H9 (cell line): ENCODE results near the gene PCSK6. TPM values are rescaled to one million over a fixed set of nuclear protein-coding genes. Genes with fewer than 3 reads are reported as not detected.

ENCODE experiments used
- DNase-seq: peaks from one replicate; pipeline ENCODE4 v3.0.0-alpha.2; 2017
- H2AFZ ChIP-seq: one replicate; pipeline ENCODE4 v1.6.1; 2013; ENCODE audit warnings: mild to moderate bottlenecking, low read length, control low read depth, moderate library complexity
- H2AK5ac ChIP-seq: 2 replicates; pipeline ENCODE4 v1.6.1; 2013; ENCODE audit warnings: low read length, control low read depth, mixed read lengths; ENCODE audit not compliant: insufficient read length
- H2BK120ac ChIP-seq: one replicate; pipeline ENCODE4 v1.6.1; 2013; ENCODE audit warnings: low read depth, mild to moderate bottlenecking, low read length, control low read depth, inconsistent platforms; ENCODE audit not compliant: poor library complexity, severe bottlenecking
- H2BK12ac ChIP-seq: 2 replicates; pipeline ENCODE4 v1.6.1; 2013; ENCODE audit warnings: low read length, control low read depth, mixed read lengths, low read depth; ENCODE audit not compliant: insufficient read length
- H2BK15ac ChIP-seq: 2 replicates; pipeline ENCODE4 v1.6.1; 2013; ENCODE audit warnings: low read depth, low read length, control low read depth
- H2BK20ac ChIP-seq: one replicate; pipeline ENCODE4 v1.6.1; 2013; ENCODE audit warnings: low read depth, mild to moderate bottlenecking, low read length, control low read depth, inconsistent platforms; ENCODE audit not compliant: poor library complexity, severe bottlenecking
- H2BK5ac ChIP-seq: 2 replicates; pipeline ENCODE4 v1.6.1; 2013; ENCODE audit warnings: low read length, control low read depth, mixed read lengths; ENCODE audit not compliant: insufficient read length
- H3K14ac ChIP-seq: 2 replicates; pipeline ENCODE4 v1.6.1; 2013; ENCODE audit warnings: low read length, control low read depth; ENCODE audit not compliant: insufficient read depth
- H3K18ac ChIP-seq: 2 replicates; pipeline ENCODE4 v1.6.1; 2013; ENCODE audit warnings: low read depth, mild to moderate bottlenecking, mixed read lengths, low read length, control low read depth; ENCODE audit not compliant: insufficient read length
- H3K23ac ChIP-seq: 2 replicates; pipeline ENCODE4 v1.6.1; 2013; ENCODE audit warnings: low read length, control low read depth, mixed read lengths, low read depth; ENCODE audit not compliant: insufficient read length
- H3K23me2 ChIP-seq: 2 replicates; pipeline ENCODE4 v1.6.1; 2013; ENCODE audit warnings: low read depth, mild to moderate bottlenecking, mixed read lengths, low read length, control low read depth; ENCODE audit not compliant: insufficient read length, poor library complexity, severe bottlenecking
- H3K27ac ChIP-seq: 2 replicates; pipeline ENCODE4 v1.5.1; 2013; ENCODE audit warnings: low read length, control low read depth, mixed read lengths, low read depth; ENCODE audit not compliant: insufficient read length
- H3K27me3 ChIP-seq: 2 replicates; pipeline ENCODE4 v1.6.1; 2013; ENCODE audit warnings: low read length, control low read depth, inconsistent platforms; ENCODE audit not compliant: insufficient read depth
- H3K4ac ChIP-seq: 2 replicates; pipeline ENCODE4 v1.6.1; 2013; ENCODE audit warnings: low read depth, mild to moderate bottlenecking, control low read depth, inconsistent platforms, low read length, moderate library complexity
- H3K4me1 ChIP-seq: 2 replicates; pipeline ENCODE4 v1.6.1; 2013; ENCODE audit warnings: low read length, control low read depth, inconsistent platforms; ENCODE audit not compliant: insufficient read depth
- H3K4me2 ChIP-seq: 2 replicates; pipeline ENCODE4 v1.6.1; 2013; ENCODE audit warnings: low read length, control low read depth, mixed read lengths; ENCODE audit not compliant: insufficient read length, insufficient read depth
- H3K56ac ChIP-seq: 2 replicates; pipeline ENCODE4 v1.6.1; 2013; ENCODE audit warnings: low read depth, mild to moderate bottlenecking, mixed read lengths, low read length, control low read depth; ENCODE audit not compliant: insufficient read length
- H3K79me1 ChIP-seq: 2 replicates; pipeline ENCODE4 v1.6.1; 2013; ENCODE audit warnings: low read depth, mild to moderate bottlenecking, moderate library complexity, low read length, control low read depth, inconsistent platforms; ENCODE audit not compliant: insufficient read depth, poor library complexity, severe bottlenecking
- H3K79me2 ChIP-seq: 2 replicates; pipeline ENCODE4 v1.6.1; 2013; ENCODE audit warnings: low read length, control low read depth, inconsistent platforms; ENCODE audit not compliant: insufficient read depth
- H3K9ac ChIP-seq: 2 replicates; pipeline ENCODE4 v1.6.1; 2013; ENCODE audit warnings: low read length, control low read depth, mixed read lengths; ENCODE audit not compliant: insufficient read length; ENCODE audit errors: extremely low read depth
- H3K9me3 ChIP-seq: one replicate; pipeline ENCODE4 v1.6.1; 2013; ENCODE audit warnings: low read depth, low read length, inconsistent platforms; ENCODE audit not compliant: control insufficient read depth
- H3T11ph ChIP-seq: one replicate; pipeline ENCODE4 v1.6.1; 2013; ENCODE audit warnings: mild to moderate bottlenecking, low read length, control low read depth, inconsistent platforms
- H4K20me1 ChIP-seq: one replicate; pipeline ENCODE4 v1.6.1; 2013; ENCODE audit not compliant: control insufficient read depth, insufficient read length, insufficient read depth
- H4K5ac ChIP-seq: 2 replicates; pipeline ENCODE4 v1.6.1; 2013; ENCODE audit warnings: low read depth, mild to moderate bottlenecking, mixed read lengths, low read length, control low read depth; ENCODE audit not compliant: insufficient read length
- H4K8ac ChIP-seq: replicated peaks from 2 replicates; pipeline ENCODE4 v1.6.1; 2013; ENCODE audit warnings: low read length, control low read depth, mixed read lengths, low read depth; ENCODE audit not compliant: insufficient read length
- H4K91ac ChIP-seq: 2 replicates; pipeline ENCODE4 v1.6.1; 2013; ENCODE audit warnings: low read depth, mild to moderate bottlenecking, moderate library complexity, mixed read lengths, low read length, control low read depth; ENCODE audit not compliant: insufficient read length
- H3K27ac Mint-ChIP-seq, 3 experiments: 2 replicates in 2 of 3; 3 replicates in 1 of 3; pipeline ENCODE4 v1.8.0; 2020 to 2021; ENCODE audit warnings: mixed read lengths in 3 of 3, mild to moderate bottlenecking in 1 of 3, moderate library complexity in 1 of 3
- H3K27me3 Mint-ChIP-seq: 2 replicates; pipeline ENCODE4 v1.8.0; 2021; ENCODE audit warnings: low read depth, mild to moderate bottlenecking, moderate library complexity, mixed read lengths
- H3K36me3 Mint-ChIP-seq, 3 experiments: 2 replicates in 2 of 3; 3 replicates in 1 of 3; pipeline ENCODE4 v1.8.0; 2020 to 2021; ENCODE audit warnings: low read depth in 3 of 3, mixed read lengths in 3 of 3; ENCODE audit not compliant: insufficient read depth in 1 of 3
- H3K4me1 Mint-ChIP-seq, 2 experiments: 2 replicates each; pipeline ENCODE4 v1.8.0; 2020; ENCODE audit warnings: mixed read lengths in 2 of 2
- H3K4me3 Mint-ChIP-seq, 2 experiments: 2 replicates in 1 of 2; 3 replicates in 1 of 2; pipeline ENCODE4 v1.8.0; 2020 to 2021; ENCODE audit warnings: mild to moderate bottlenecking in 2 of 2, mixed read lengths in 2 of 2, moderate library complexity in 1 of 2
- H3K9me3 Mint-ChIP-seq, 2 experiments: 2 replicates in 1 of 2; 3 replicates in 1 of 2; pipeline ENCODE4 v1.8.0; 2020; ENCODE audit warnings: mild to moderate bottlenecking in 2 of 2, mixed read lengths in 2 of 2, moderate library complexity in 1 of 2
- CTCF ChIP-seq: fragments of 200-600 bp; sonication (generic); conservative IDR thresholded peaks from 3 replicates; pipeline ENCODE4 v1.8.0; 2021; ENCODE audit warnings: antibody characterized with exemption, mild to moderate bottlenecking
- WGBS: extraction: QIAGEN DNeasy Blood & Tissue Kit; methylation state at CpG from one replicate; pipeline ENCODE4 v1.1.7; 2013; ENCODE audit warnings: missing lambda C conversion rate, low lambda C conversion rate, mixed read lengths; ENCODE audit not compliant: insufficient read length; ENCODE audit errors: extremely low coverage; 5-methylcytosine and 5-hydroxymethylcytosine counted together
- total RNA-seq: library from RNA; stranded (reverse); gene quantifications from 2 replicates; pipeline ENCODE4 v1.2.1, GENCODE V29; 2021

PCSK6 gene
- total RNA-seq, 1 experiment from 2014 or later: 4.0 TPM

GRCh38 chr15:101362359-101362758, 127.1 kb downstream of the PCSK6 start:
- H4K91ac ChIP-seq: no peak overlapping the region
- no peak for DNase-seq
- Mint-ChIP-seq H3K27me3 (peaks cover 5% of the 10 kb centered on the region), H3K4me1 (peaks cover 12 to 19% of the 10 kb centered on the region in 2 experiments), H3K9me3 (peaks cover 3 to 14% of the 10 kb centered on the region in 2 experiments; a peak in 3 of 5 replicates), H3K4me3 (no peak overlapping the region), H3K36me3 (peaks cover 1 to 11% (median 2%) of the 10 kb centered on the region in 3 experiments; a peak in 3 of 7 replicates), H3K27ac (no peak overlapping the region; a peak in 1 of 7 replicates)
- H4K20me1 ChIP-seq: no peaks in the 10 kb centered on the region
- no peak overlapping the region for H2AK5ac ChIP-seq
- H2BK20ac ChIP-seq: no peak overlapping the region
- no peak overlapping the region for H2BK120ac ChIP-seq
- H3K23ac ChIP-seq: no peak overlapping the region
- no CpG with 5 or more reads among the region's 10 CpGs for WGBS
- no peak overlapping the region for H3K4ac ChIP-seq
- H3K18ac ChIP-seq: no peak overlapping the region
- no peaks in the 10 kb centered on the region for H3K4me1 ChIP-seq
- no peak overlapping the region for H3K14ac ChIP-seq
- no peak overlapping the region for H2BK12ac ChIP-seq
- H3K27ac ChIP-seq: no peak overlapping the region
- H2BK5ac ChIP-seq: no peak overlapping the region
- no peak overlapping the region for H3K56ac ChIP-seq
- H2BK15ac ChIP-seq: no peak overlapping the region
- H3K9ac ChIP-seq: no peak overlapping the region
- H4K5ac ChIP-seq: no peak overlapping the region
- TF ChIP-seq CTCF: no peak
- no peaks in the 10 kb centered on the region for H3K79me2 ChIP-seq
- H3K4me2 ChIP-seq: no peak overlapping the region
- H4K8ac ChIP-seq: no peak overlapping the region
- H3T11ph ChIP-seq: no peak overlapping the region
- no peaks in the 10 kb centered on the region for H3K79me1 ChIP-seq
- H3K9me3 ChIP-seq: no peaks in the 10 kb centered on the region
- no peaks in the 10 kb centered on the region for H3K27me3 ChIP-seq
- no peaks in the 10 kb centered on the region for H3K23me2 ChIP-seq
- no peak overlapping the region for H2AFZ ChIP-seq
